ENCODE results near the gene CACNA2D2. TPM values are rescaled to one million over a fixed set of nuclear protein-coding genes. Genes with fewer than 3 reads are reported as not detected.

CACNA2D2 gene
- total and polyA plus RNA-seq, 7 donors = 0.14 to 1.6 (median 0.83) TPM

DNA sequence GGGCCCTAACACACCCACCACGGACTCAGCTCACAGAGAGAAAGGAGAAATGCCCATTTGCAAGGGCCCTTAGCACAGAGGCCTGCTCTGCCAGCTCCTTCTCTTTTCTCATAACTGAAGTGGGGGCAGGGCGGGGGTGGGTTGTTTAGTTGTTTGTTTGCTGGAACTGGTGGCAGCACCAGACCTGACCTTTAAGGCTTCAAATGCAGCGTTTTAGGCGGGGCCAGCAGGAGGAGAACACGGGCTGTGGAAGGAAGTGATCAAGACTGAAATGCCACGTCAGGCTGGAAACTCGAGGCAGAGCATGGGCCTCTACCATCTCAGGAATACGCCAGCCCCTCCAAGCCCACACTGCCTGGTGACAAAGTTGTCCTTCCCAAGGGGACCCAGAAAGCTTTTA is 9.3 kb downstream of the CACNA2D2 start:
- 82 to 90% (median 88%) methylated on average over 8 of the region's 8 CpGs for WGBS, 3 donors
- no peaks in the 10 kb centered on the region for H3K27me3 ChIP-seq (ENCODE audit: insufficient read depth in 3 of 3, low read length in 2 of 3)
- no peak overlapping the region for H3K4me3 ChIP-seq
- H3K27ac ChIP-seq = no peak overlapping the region
- H3K9me3 ChIP-seq = no peaks in the 10 kb centered on the region
- ATAC-seq = no peak
- DNase-seq = no peak
- H3K4me1 ChIP-seq = no peaks in the 10 kb centered on the region
- no peaks in the 10 kb centered on the region for H3K36me3 ChIP-seq (ENCODE audit: insufficient read depth in 1 of 2, low read depth in 1 of 2)
- TF ChIP-seq CTCF (IDR thresholded peaks at IDR 0.05) = no peak
- intact Hi-C loops (cut with DNase I) = no loop called here

DNA sequence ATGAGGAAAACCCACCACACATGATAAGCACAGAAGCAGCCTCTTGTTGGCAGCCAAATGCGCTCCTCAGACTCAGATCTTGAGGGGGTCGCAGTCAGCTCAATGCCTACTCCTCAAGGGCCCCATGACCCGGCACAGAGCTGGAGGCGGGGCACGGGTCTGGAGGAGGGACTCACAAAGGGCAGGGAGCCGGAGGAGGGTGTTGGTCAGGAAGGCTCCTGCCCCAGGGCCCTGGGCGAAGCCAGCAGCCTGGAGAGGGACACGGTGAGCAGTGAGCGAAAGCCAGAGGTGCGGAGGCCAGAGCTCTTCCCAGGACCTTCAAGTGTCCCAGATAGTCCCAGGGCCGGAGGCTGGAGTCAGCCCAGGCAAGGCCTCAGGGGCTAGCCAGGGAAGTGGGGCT is 9.8 kb downstream of the CACNA2D2 start:
- 93 to 95% (median 94%) methylated on average over 11 of the region's 11 CpGs for WGBS, 3 donors
- no peak for ATAC-seq

DNA sequence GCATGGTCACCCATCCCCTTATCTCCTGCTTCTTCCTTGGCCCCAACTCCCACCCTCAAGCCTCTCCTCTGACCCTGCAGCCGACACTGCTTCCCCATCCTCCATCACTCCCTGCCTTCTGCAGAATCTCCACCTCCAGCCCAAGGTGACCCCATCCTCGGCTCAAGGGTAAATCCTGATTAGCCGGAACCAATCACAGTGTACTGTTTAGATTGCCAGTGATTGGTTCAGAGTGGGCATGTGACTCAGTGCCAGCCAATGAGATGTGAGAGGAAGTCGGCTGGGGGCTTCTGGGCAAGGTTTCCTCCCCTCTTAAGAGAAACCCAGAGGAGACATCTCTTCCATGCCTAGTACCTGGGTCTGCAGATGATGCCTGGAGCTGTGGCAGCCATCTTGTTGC is 10.3 kb downstream of the CACNA2D2 start:
- WGBS, 3 donors = 82 to 84% (median 83%) methylated on average over 4 of the region's 4 CpGs
- no peak for ATAC-seq

More for the DNA sequence above, 9.8 kb downstream of the CACNA2D2 start:
- Histone ChIP-seq H3K9me3 (no peaks in the 10 kb centered on the region), H3K27ac (no peak overlapping the region), H3K36me3 (ENCODE audit: insufficient read depth in 1 of 2, low read depth in 1 of 2) (no peaks in the 10 kb centered on the region), H3K4me3 (no peak overlapping the region), H3K27me3 (ENCODE audit: insufficient read depth in 3 of 3, low read length in 2 of 3) (no peaks in the 10 kb centered on the region), H3K4me1 (no peaks in the 10 kb centered on the region)
- TF ChIP-seq CTCF (IDR thresholded peaks at IDR 0.05) = no peak
- DNase-seq = no peak
- intact Hi-C loops (cut with DNase I) = no loop called here

GRCh38 chr3:50491023-50491422 is 12.4 kb downstream of the CACNA2D2 start:
- no peak for TF ChIP-seq CTCF (IDR thresholded peaks at IDR 0.05)
- no peak overlapping the region for H3K27ac ChIP-seq
- ATAC-seq = no peak
- no peaks in the 10 kb centered on the region for H3K36me3 ChIP-seq (ENCODE audit: insufficient read depth in 1 of 2, low read depth in 1 of 2)
- H3K27me3 ChIP-seq (ENCODE audit: insufficient read depth in 3 of 3, low read length in 2 of 3) = no peaks in the 10 kb centered on the region
- H3K4me1 ChIP-seq = no peaks in the 10 kb centered on the region
- no peak for DNase-seq
- 69 to 70% (median 70%) methylated on average over 5 of the region's 5 CpGs for WGBS, 3 donors
- intact Hi-C loops (cut with DNase I) = no loop called here
- no peaks in the 10 kb centered on the region for H3K9me3 ChIP-seq
- no peak overlapping the region for H3K4me3 ChIP-seq

More for the DNA sequence above, 10.3 kb downstream of the CACNA2D2 start:
- Histone ChIP-seq H3K27ac (no peak overlapping the region), H3K27me3 (ENCODE audit: insufficient read depth in 3 of 3, low read length in 2 of 3) (no peaks in the 10 kb centered on the region), H3K36me3 (ENCODE audit: insufficient read depth in 1 of 2, low read depth in 1 of 2) (no peaks in the 10 kb centered on the region), H3K4me1 (no peaks in the 10 kb centered on the region), H3K4me3 (no peak overlapping the region), H3K9me3 (no peaks in the 10 kb centered on the region)
- intact Hi-C loops (cut with DNase I) = no loop called here
- no peak for TF ChIP-seq CTCF (IDR thresholded peaks at IDR 0.05)
- DNase-seq = no peak

DNA sequence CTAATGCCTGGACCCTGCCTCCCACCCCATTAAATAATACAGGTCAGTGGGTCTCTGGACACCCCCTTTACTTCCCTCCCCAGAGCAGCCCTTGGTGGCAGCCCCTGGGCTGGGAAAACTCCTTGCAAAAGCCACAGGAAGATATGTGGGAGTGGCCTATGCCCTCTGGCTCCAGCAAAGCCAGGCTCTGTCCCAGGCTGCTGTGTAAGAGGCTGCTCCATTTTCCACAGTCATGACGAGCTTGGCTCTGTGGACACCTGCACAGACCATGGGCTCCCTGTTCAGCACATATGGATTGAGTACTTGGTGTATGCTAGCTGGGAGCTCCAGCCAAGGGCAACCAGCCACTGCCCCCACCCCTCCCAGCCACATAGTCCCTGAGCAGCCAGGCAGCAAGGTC is 13.0 kb downstream of the CACNA2D2 start:
- Histone ChIP-seq H3K4me3 (no peak overlapping the region), H3K36me3 (ENCODE audit: insufficient read depth in 1 of 2, low read depth in 1 of 2) (no peaks in the 10 kb centered on the region), H3K27ac (no peak overlapping the region), H3K9me3 (no peaks in the 10 kb centered on the region), H3K27me3 (ENCODE audit: insufficient read depth in 3 of 3, low read length in 2 of 3) (no peaks in the 10 kb centered on the region), H3K4me1 (no peaks in the 10 kb centered on the region)
- intact Hi-C loops (cut with DNase I) = no loop called here
- no peak for TF ChIP-seq CTCF (IDR thresholded peaks at IDR 0.05)
- no peak for DNase-seq
- 59 to 90% (median 60%) methylated on average over 1 of the region's 1 CpG for WGBS, 3 donors
- ATAC-seq = peak in 1 of 4 donors; percentile 6

Measured in psoas muscle (tissue), 8 donors.